HG02884 (cell line): ENCODE measurements around the gene WNT6.

Experiments
- ATAC-seq: cut with Tn5 transposase; IDR thresholded peaks from one replicate; pipeline ENCODE4 v1.9.1; 2021; ENCODE audit warnings: mild to moderate bottlenecking, moderate library complexity; ENCODE audit not compliant: unreplicated experiment

WNT6 gene

GRCh38 chr2:218859556-218859987, at the start of gene WNT6:
WNT6 (plus strand) TSS chr2:218859805; CDS start chr2:218860038, 233 bp downstream.
- ATAC-seq, result no peak

GRCh38 chr2:218810256-218810655, 49.3 kb upstream of the WNT6 start:
- ATAC-seq, result no peak

DNA sequence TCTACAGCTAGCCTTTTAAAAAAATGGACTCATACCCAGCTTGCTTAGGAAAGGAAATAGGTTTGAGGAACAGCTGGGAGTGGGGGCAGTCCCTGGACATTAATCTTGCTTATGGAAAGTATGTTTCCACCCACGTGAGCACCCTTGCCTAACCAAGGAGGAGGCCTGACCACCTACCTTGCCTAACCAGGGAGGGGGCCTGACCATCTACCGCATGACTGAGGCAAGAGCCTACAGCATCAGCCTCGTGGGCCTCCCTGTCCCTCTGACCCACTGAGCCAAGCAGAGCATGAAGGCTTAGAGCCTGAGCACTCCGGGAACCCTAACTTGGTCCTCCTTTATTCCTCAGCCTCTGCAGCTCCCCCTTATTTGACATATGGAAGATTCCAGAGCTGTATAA, 48.2 kb upstream of the WNT6 start:
- ATAC-seq, result no peak

- ATAC-seq, result no peak
These were observed 47.3 kb upstream of the WNT6 start for GRCh38 chr2:218812096-218812815.

DNA sequence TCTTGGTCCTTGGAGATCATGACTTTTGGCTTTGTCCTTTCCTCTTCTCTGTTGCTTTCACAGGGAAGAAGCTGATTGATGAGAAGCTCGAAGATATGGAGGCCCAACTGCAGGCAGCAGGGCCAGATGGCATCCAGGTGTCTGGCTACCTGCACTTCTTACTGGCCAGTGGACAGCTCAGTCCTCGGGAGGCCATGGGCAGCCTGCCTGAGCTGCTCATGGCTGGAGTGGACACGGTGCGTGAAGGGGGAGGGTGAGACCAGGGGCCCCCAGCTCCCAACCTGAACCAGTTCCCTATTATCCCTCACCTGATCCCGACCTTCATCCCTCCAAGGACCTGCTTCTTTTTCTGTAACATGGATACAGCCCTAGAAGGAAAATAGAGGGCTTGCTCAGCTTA, 46.7 kb upstream of the WNT6 start:
- ATAC-seq, result no peak

GRCh38 chr2:218813771-218814460, 45.7 kb upstream of the WNT6 start:
- ATAC-seq, result no peak

GRCh38 chr2:218814540-218815243, 44.9 kb upstream of the WNT6 start:
- ATAC-seq, result no peak

DNA sequence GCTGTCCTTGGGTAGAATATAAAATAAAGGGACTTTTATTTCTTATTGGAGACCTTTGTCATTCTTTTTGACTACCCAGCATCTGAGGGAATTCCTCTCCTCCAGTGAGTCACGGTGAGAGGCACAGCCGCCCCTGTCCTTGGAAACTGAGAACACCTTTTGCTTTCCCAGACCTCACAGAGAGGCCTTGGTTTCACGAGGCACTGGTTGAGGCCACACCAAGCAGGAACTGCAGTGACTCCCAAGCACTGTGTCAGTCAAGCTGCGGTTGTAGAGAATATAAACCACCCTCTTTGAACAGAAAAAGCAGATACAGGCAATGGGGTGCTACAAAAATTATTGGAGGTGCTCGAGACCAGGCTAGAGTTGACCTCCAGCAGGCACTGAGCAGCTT, 44.4 kb upstream of the WNT6 start:
- ATAC-seq, result no peak

DNA sequence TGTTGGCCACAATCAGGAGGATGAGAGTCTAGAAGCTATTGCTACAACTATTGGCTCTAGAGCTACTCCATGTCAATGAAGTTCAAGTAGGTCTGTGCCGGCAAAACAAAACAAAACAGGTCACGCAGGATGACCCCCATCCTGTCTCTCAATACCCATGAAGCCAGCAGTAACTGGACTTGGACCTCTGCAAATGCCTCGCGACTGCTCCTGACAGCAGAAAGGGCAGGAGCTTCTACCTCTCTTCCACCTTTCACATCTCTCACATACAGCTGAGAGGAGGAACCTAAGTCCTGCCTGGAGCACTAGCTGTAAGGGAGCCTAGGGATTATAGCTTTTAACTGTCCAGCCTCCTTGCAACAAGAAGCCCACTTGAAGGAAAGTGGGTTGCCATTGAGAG, 44.0 kb upstream of the WNT6 start:
- no peak for ATAC-seq

- ATAC-seq, result no peak
These were observed 43.0 kb upstream of the WNT6 start for GRCh38 chr2:218816561-218817011.

DNA sequence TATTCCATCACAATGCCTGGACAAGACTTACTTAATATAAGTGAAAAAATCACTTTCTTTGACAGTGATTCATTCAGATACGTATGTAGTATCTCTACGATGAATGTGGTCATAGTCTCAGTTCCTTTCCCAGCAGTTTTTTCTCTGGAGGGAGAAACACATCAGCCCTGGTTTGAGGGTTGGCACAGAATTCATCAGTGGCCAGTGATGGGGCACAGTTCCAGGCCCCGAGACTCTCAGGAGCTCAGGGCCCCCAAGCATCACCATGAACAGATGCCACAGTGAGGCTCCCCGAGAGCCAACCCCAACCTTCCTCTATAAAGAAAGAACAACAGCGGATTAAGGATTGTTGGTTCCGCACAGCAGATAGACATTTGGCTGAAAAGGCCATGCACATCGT, 40.5 kb upstream of the WNT6 start:
- no peak for ATAC-seq

DNA sequence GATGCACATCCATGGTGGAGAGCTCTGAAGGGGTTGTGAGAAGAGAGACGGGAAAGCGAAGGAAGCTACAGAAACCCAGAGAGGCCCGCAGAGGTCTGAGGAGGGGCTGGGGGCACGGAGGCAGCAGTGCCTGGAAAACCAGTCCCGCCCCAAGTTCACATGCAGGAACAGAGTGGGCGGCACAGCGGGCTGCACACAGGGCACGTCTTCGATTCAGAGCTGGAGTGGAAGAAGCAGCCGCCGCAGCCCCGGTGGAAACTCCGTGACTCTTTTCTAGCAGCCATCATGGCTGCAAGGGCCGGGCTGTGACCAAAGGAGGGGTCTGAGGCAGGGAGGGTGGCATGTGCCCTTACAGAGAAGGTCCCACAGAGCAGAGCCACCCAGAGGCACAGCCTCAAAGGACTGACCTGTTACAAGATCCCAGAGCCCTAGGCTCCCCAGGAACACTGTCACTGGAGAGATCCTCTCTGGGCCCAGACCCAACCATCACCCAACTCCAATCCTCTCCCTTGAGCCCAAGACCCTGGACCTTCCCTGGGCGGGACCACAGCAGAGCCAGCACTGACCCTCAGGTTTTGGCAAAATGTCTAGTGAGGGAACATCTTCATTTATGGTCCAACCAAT, 38.7 kb upstream of the WNT6 start:
- no peak for ATAC-seq

DNA sequence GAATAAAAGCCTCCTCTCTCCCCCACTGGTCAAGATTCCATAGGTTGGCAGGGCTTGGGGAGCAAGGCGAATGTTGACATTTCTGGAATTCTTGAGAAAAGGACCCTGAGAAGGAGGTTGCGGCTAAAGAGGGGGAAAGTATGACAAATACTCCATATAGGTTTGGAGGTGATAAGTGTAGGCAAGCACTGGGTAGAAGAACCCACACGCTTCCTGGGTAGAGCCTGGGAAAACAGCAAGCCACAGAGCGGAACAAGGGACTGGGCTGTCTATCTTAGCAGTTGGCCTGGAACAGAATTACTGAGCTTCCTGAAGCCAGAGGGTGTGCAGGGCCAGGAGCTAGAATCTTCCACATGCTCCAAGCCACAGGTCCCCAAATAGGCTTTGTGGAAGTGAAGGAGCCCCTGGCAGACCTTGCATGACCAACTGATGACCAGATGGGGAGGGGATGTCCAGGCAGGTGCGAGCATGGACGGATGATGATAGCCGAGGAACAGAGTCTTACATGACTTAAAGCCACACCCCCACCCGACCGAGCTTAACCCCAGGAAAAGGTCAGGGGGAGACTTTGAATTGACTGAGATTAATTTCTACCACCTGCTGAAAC, 37.9 kb upstream of the WNT6 start:
- no peak for ATAC-seq

- no peak for ATAC-seq
These were observed 37.0 kb upstream of the WNT6 start for GRCh38 chr2:218822622-218823021.

GRCh38 chr2:218823196-218823855, 36.3 kb upstream of the WNT6 start:
- no peak for ATAC-seq

- no peak for ATAC-seq
These were observed 35.6 kb upstream of the WNT6 start for GRCh38 chr2:218824004-218824403.

GRCh38 chr2:218826791-218827190, 32.8 kb upstream of the WNT6 start:
- no peak for ATAC-seq

DNA sequence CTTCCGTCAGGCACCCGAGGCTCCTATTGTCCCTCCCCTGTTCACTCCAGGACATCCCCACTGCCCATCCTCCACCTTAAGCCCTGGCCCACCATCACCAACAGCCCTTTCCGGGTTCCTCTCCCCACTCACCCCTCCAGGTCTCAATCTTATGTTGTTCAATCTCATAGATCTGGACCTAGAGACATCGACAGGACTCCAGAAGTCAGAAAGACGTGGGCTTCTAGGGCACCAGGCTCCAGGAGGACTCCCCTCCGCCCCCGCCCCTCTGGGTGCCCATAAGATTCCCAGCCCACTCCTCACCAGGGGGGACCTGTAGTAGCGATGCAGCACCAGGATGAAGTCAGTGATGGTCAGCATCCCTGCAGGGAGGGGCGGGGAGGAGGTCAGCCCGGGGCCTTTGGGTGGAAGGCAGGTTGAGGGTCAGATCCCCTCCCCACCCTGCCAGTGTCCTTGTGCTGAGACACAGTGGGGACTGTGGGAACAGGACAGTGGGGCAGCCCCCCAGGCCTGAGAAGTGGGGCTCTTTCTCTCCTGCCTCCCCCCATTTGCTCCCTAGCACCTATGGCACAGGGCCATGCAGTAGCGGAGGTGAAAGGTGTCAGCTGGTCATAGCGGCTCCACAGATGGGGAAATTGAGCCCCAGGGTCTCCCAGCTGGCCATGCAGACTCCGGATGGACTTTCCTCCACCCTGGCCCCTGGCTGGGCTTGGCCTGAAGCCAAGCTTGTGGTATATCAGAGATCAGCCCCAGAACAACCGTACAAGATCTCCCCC, 31.7 kb upstream of the WNT6 start:
- ATAC-seq, result no peak

- no peak for ATAC-seq
These were observed 31.2 kb upstream of the WNT6 start for GRCh38 chr2:218828477-218828778.
